Prostate gland (tissue), 2 donors: ENCODE measurements around the gene MCU. TPM values are rescaled to one million over a fixed set of nuclear protein-coding genes. Genes with fewer than 3 reads are reported as not detected.
"Not testable (repeated sequence)": the region's sequence is repeated elsewhere in the genome, so short reads cannot be mapped to it uniquely, and the experiment has no call there.

Experiments
- DNase-seq: peaks from one replicate; pipeline ENCODE4 v3.0.0-alpha.2; 2019; ENCODE audit warnings: low spot score
- H3K27ac ChIP-seq, 2 donors: fragments of 200-600 bp; sonication (generic); 2 replicates each; pipeline ENCODE4 v1.5.1; 2017 to 2019
- H3K27me3 ChIP-seq: fragments of 200-600 bp; sonication (generic); replicated peaks from 2 replicates; pipeline ENCODE4 v1.5.1; 2019; ENCODE audit not compliant: insufficient read depth
- H3K36me3 ChIP-seq, 2 donors: fragments of 200-600 bp; sonication (generic); 1 replicate in 1 of 2; 2 replicates in 1 of 2; pipeline versions ENCODE4 v1.5.1 to v1.8.1; 2017 to 2019
- H3K4me1 ChIP-seq: fragments of 200-600 bp; sonication (generic); replicated peaks from 2 replicates; pipeline ENCODE4 v1.5.1; 2019
- H3K4me3 ChIP-seq, 2 donors: fragments of 200-600 bp; sonication (generic); 2 replicates each; pipeline ENCODE4 v1.5.1; 2017 to 2019
- H3K9me3 ChIP-seq: fragments of 200-600 bp; sonication (generic); 2 replicates; pipeline ENCODE4 v1.5.1; 2017
- CTCF ChIP-seq, 4 experiments: fragments of 200-600 bp in 2 of 4; fragments of 450-650 bp in 2 of 4; sonication (generic) in 2 of 4; IDR thresholded peaks; 1 replicate in 3 of 4; 2 replicates in 1 of 4; pipeline ENCODE4 v1.5.1; 2016 to 2019; ENCODE audit warnings: antibody characterized with exemption in 4 of 4, mild to moderate bottlenecking in 2 of 4, moderate library complexity in 2 of 4
- POLR2A ChIP-seq: fragments of 450-650 bp; IDR thresholded peaks from one replicate; pipeline ENCODE4 v1.6.1; 2016; ENCODE audit warnings: antibody characterized with exemption, mild to moderate bottlenecking
- POLR2AphosphoS5 ChIP-seq: sonication (generic); formaldehyde crosslinking; IDR thresholded peaks from one replicate; pipeline ENCODE4 v1.6.1; 2017; ENCODE audit warnings: antibody characterized with exemption
- WGBS: methylation state at CpG from one replicate; pipeline ENCODE4 v1.1.5; 2018; 5-methylcytosine and 5-hydroxymethylcytosine counted together
- intact Hi-C: fragments of 100-400 bp; cut with DNase I; formaldehyde crosslinking; loops from one replicate; pipeline ENCODE4 v1.14.2; 2022
- total RNA-seq, 2 donors: library from RNA; depleted of rRNA; stranded (reverse); fragments of >200 nt; gene quantifications; one replicate each; pipeline ENCODE4 v1.1.0, GENCODE V29; 2016

The MCU gene
- total RNA-seq, 2 donors from 2014 or later, result 11.0 to 24.2 TPM

- Histone ChIP-seq H3K36me3 (no peaks in the 10 kb centered on the region), H3K27ac (no peak overlapping the region), H3K27me3 (no peaks in the 10 kb centered on the region), H3K9me3 (no peaks in the 10 kb centered on the region), H3K4me3 (no peak overlapping the region), H3K4me1 (no peaks in the 10 kb centered on the region)
- DNase-seq, result no peak
- intact Hi-C loops, result no loop called here
- TF ChIP-seq POLR2AphosphoS5 (no peak), CTCF (IDR thresholded peaks at IDR 0.05) (no peak), POLR2A (no peak)
- 95% methylated on average over 1 of the region's 1 CpG for WGBS
These were observed 43.5 kb downstream of the MCU start for GRCh38 chr10:72735288-72735936.

- H3K27me3 ChIP-seq, result no peaks in the 10 kb centered on the region
- WGBS, result 47% methylated on average over 1 of the region's 1 CpG
These were observed 44.4 kb downstream of the MCU start for GRCh38 chr10:72736176-72736827.

GRCh38 chr10:72736828-72737220, 44.9 kb downstream of the MCU start:
- TF ChIP-seq CTCF (IDR thresholded peaks at IDR 0.05), result no peak
- no peak for TF ChIP-seq POLR2AphosphoS5
- no peak for TF ChIP-seq POLR2A
- no peaks in the 10 kb centered on the region for H3K4me1 ChIP-seq
- H3K9me3 ChIP-seq, result no peaks in the 10 kb centered on the region
- DNase-seq, result no peak
- no peak overlapping the region for H3K4me3 ChIP-seq
- intact Hi-C loops, result no loop called here
- 84% methylated on average over 4 of the region's 4 CpGs for WGBS
- H3K27me3 ChIP-seq, result no peaks in the 10 kb centered on the region
- H3K27ac ChIP-seq, result no peak overlapping the region
- H3K36me3 ChIP-seq, result no peaks in the 10 kb centered on the region

More at GRCh38 chr10:72736176-72736827, 44.4 kb downstream of the MCU start:
- H3K4me1 ChIP-seq, result no peaks in the 10 kb centered on the region
- no peak for DNase-seq
- no peaks in the 10 kb centered on the region for H3K36me3 ChIP-seq
- no peak overlapping the region for H3K4me3 ChIP-seq
- H3K9me3 ChIP-seq, result no peaks in the 10 kb centered on the region
- no peak overlapping the region for H3K27ac ChIP-seq
- intact Hi-C loops, result no loop called here
- no peak for TF ChIP-seq POLR2A
- TF ChIP-seq POLR2AphosphoS5, result no peak
- no peak for TF ChIP-seq CTCF (IDR thresholded peaks at IDR 0.05)

- H3K27ac ChIP-seq, H3K27me3 ChIP-seq, intact Hi-C loops, H3K4me1 ChIP-seq, DNase-seq, H3K9me3 ChIP-seq, H3K4me3 ChIP-seq, H3K36me3 ChIP-seq: not testable (repeated sequence)
- WGBS, result 93% methylated on average over 6 of the region's 6 CpGs
These were observed 45.4 kb downstream of the MCU start for GRCh38 chr10:72737357-72737756.

GRCh38 chr10:72738486-72738885, 46.5 kb downstream of the MCU start:
- Histone ChIP-seq H3K9me3 (no peaks in the 10 kb centered on the region), H3K4me3 (no peak overlapping the region), H3K4me1 (no peaks in the 10 kb centered on the region), H3K36me3 (no peaks in the 10 kb centered on the region), H3K27me3 (no peaks in the 10 kb centered on the region), H3K27ac (no peak overlapping the region)
- WGBS, result 27% methylated on average over 2 of the region's 2 CpGs
- no peak for DNase-seq
- TF ChIP-seq POLR2A, result no peak
- TF ChIP-seq CTCF (IDR thresholded peaks at IDR 0.05), result no peak
- TF ChIP-seq POLR2AphosphoS5, result no peak
- intact Hi-C loops, result no loop called here
